Occipital lobe (tissue), 2 donors: ENCODE measurements around the gene RIN3. TPM values are rescaled to one million over a fixed set of nuclear protein-coding genes. Genes with fewer than 3 reads are reported as not detected.

Source experiments
- DNase-seq: peaks from one replicate; lab custom pipeline; 2025; lab: John Stamatoyannopoulos, UW
- total RNA-seq: library from RNA; depleted of rRNA; stranded (reverse); fragments of >200 nt; gene quantifications from one replicate; pipeline ENCODE4 v1.2.3, GENCODE V29; 2014

RIN3 gene
- total RNA-seq, 1 donor from 2014 or later = 1.4 TPM

DNA sequence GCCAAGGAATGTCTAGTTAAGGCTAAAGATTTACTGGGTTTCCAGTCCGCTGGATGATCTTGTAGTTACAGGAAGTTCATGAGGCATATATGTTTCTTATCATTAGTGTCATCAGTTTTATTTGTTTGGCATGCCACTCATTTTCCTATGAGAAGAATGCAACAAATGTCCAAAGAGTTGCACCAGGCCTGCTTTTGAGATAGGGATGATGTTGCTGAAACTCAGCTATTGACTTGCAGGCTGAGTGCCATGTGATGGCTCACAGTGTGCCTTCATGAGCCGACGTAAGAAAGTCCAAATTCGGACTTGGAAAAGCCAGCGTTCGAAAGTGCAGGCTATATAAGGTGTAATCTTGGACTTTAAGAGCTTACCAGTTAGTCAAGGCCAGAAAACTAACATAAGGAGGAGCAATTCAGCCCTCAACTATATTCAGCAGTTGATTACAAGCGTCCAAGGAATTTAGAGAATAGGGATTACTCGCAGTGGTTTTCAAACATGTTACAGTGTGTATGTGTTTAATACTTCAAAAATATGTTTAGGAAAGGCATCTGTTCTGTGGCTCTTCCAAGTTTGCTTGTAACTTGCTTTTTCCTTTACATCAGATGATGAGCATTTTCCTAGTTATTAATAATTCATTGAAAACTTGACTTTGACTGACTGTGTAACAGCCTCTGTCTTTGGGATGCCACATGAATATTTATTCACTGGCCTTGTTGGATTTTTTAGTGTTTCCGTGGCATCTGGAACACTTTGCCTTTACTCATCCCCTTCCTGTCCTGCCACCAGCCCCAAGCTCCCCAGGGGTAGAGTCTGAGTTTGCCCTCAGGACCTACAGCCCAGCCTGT lies 133.6 kb downstream of the RIN3 start:
- no peak for DNase-seq

- DNase-seq = no peak
Measured at GRCh38 chr14:92647797-92648279, 134.3 kb downstream of the RIN3 start.

DNA sequence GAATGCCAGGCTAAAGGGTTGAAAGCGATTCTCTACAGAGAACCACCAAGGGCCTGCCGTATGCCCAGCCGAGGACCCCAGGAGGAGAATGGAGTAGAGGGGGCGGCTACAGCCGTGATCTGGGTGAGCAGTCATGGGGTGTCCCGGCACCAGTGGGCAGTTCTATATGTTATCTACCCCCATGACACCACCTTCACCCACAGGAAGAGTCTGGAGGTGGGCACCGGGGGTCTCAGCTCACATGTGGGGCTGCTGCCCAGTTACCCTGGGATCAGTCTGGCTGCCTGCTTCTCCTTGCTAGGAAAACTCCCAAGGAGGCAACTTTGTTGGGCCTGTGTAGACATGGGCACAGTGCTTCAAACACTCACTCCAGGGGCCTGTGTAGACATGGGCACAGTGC lies 135.5 kb downstream of the RIN3 start:
- no peak for DNase-seq

DNA sequence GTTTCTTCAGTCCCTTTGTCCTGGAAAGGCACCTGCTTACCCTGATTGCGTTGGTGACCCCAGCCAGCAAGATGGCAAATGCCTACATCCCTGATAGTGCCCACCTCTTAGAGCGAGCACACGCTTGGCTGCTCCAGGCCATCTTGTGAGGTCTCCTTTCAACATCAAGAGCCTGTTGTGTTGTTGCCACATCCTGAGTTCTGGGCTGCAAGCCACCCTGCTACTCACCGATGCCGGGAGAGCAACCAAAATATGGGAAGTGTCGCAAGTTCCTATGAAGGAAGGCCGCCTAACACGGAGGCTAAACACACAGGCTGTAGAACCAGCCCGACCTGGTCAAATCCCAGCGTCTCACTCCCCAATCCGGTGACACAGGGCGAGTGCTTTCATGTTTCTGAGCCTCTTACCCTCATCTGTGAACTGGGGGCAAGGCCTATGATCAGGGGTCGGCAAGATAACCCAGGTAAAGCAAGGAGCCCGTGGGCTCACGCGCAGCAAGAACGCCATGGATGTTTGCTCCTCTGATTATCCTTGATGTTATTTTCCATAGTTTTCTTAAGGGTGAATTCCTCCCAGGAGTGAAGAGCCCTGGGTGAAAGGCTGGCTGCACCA lies 136.5 kb downstream of the RIN3 start:
- DNase-seq = no peak

- DNase-seq = no peak
Measured at GRCh38 chr14:92650581-92651105, 137.1 kb downstream of the RIN3 start.

GRCh38 chr14:92651106-92651757 lies 137.7 kb downstream of the RIN3 start:
- no peak for DNase-seq

- DNase-seq = no peak
Measured at GRCh38 chr14:92651758-92652406, 138.3 kb downstream of the RIN3 start.

GRCh38 chr14:92652413-92653151 lies 139.0 kb downstream of the RIN3 start:
- no peak for DNase-seq

GRCh38 chr14:92653162-92653651 lies 139.6 kb downstream of the RIN3 start:
- no peak for DNase-seq

- DNase-seq = no peak
Measured at GRCh38 chr14:92654239-92654901, 140.8 kb downstream of the RIN3 start.

- DNase-seq = no peak
Measured at GRCh38 chr14:92655419-92656201, 142.0 kb downstream of the RIN3 start.

DNA sequence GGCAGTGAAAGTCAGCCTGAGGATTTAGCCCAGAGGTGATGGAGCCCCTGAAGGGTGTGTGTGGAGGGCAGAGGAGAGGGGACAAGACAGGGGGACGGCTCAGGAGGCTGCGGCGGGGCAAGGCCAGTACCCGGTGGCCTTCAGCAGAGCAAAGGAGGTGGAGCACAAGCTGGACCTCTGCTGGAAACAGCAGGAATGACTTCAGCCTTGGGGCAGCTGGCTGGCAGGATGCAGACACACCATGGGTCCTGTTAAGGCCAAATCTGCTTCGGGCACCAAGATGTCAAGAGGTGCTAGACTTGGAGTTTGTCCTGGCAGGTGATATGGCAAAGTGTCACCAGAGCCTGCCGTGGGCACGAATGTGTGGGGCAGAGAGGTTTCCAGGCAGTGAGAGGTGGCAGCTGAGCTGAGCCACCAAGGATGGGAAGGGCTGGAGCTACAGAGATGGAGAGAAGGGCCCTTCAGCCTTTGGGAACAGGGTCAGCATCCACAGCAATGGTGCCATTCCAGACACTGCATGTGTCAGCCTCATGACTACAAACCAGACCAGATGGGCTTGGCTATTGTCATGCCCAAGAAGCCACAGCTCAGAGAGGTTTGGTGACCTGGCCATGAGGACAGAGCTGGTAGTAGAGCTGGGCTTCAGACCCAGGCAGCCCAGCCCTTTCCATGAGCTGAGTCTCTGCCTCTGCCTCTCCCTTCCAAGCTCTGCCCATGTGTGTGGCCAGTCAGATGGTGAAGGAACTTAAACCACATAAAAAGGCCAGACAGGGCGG lies 142.9 kb downstream of the RIN3 start:
- DNase-seq = no peak

GRCh38 chr14:92657457-92658142 lies 144.0 kb downstream of the RIN3 start:
- DNase-seq = no peak

DNA sequence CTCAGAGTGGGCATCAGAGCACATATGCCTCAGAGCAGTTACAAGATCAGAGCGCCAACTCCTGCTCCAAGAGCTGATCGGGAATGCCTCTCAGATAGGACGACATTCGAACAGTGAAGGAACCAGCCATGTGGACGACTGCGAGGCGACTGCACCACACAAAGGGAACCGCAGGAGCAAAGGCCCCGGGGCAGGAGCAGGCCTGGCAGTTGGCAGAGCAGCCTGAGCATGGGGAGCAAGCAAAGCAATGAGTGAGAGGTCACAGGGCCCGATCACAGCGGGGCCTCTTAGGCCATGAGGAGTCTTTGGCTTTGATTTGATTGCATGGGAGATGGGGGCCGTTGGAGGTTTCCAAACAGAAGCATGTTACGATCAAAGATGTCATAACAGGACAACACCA lies 144.6 kb downstream of the RIN3 start:
- DNase-seq = no peak

DNA sequence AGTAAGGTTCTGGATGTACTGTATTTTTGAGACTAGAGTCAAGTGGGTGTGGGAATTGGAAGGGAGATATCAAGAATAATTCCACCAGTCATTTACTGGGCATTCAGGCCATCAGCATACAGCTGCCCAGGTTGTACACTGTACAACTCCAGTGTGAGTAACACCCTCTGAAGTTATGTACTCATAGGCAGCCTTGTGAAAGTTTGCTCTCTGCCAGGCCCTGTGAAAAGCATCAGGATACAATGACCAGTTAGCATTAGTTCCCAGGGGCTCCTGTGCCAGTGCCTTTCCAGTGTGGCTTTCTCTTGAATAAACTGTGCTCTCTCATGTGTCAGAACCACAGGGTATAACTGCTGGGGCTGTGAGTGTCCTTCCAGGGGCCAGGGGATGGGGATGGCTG lies 145.1 kb downstream of the RIN3 start:
- no peak for DNase-seq

DNA sequence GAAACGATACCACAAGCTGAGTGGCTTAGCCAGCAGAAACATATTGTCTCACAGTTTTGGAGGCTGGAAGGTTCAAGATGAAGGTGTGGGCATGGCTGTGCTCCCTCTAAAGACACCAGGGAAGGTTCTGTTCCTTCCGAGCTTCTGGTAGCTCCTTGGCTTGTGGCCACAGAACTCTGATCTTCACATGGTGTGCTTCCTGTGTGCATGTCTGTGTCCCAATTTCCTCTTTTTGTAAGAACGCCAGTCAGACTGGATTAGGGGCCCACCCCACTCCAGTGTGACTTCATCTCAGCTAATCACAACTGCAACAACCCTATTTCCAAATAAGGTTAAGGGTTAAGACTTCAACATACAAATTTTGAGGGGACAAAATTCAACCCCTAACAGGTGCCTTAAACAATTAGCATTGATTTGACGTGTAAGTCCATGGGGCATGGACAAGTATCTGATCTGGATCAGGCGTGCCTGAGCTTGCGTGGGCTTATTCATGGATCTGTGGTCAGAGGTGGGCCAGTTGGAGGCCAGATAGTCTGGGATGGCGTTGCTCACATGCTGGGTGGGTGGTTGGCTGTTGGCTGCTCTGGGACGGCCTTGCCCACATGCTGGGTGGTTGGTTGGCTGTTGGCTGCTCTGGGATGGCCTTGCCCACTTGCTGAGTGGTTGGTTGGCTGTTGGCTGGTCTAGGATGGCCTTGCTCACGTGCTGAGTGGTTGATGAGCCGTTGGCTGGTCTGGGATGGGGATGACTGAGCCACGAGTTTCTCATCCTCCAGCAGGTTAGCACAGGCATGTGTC lies 146.4 kb downstream of the RIN3 start:
- DNase-seq = no peak

DNA sequence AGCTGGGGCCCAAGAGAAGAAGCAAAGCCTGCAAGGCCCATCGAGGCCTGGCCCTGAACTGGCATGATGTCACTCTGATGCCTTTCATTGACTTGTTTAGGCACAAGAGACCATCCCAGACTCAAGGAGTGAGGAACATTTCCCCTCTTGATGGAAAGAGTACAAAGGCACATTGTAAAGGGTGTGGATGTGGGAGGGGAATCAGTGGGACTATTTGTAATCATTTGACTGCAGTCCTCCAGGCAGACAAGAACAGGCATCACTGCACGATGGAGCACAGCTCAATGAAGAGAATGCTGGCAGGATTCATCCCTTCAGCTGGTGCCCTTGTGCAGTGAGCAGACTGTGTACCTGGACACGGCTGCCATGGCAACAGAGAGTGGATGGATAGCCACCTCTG lies 147.0 kb downstream of the RIN3 start:
- DNase-seq = no peak
